Testis (tissue), 2 donors: ENCODE measurements around the gene UTP18.

ENCODE experiments used
- CTCF ChIP-seq, 3 experiments: fragments of 450-650 bp in 2 of 3; fragments of 200-600 bp in 1 of 3; sonication (generic) in 1 of 3; IDR thresholded peaks; one replicate each; pipeline ENCODE4 v1.5.1; 2016 to 2019; ENCODE audit warnings: antibody characterized with exemption in 3 of 3, mild to moderate bottlenecking in 2 of 3, moderate library complexity in 1 of 3
- POLR2A ChIP-seq: fragments of 450-650 bp; IDR thresholded peaks from one replicate; pipeline ENCODE4 v1.6.1; 2017; ENCODE audit warnings: antibody characterized with exemption, mild to moderate bottlenecking, moderate library complexity

GRCh38 chr17:51305182-51305581 is 44.8 kb downstream of the UTP18 start:
- TF ChIP-seq CTCF (IDR thresholded peaks at IDR 0.05) (no peak), POLR2A (no peak)
